Measurements from ENCODE around the gene FAM184B.

FAM184B gene

GRCh38 chr4:17657090-17657489 is 124.3 kb downstream of the FAM184B start:
- no peak for TF ChIP-seq CTCF (IDR thresholded peaks at IDR 0.05; ENCODE audit: borderline replicate concordance, insufficient read depth, low read depth, low read length)
- no peak overlapping the region for H3K4me3 ChIP-seq (ENCODE audit: low read depth, low read length)

GRCh38 chr4:17654701-17655100 is 126.7 kb downstream of the FAM184B start:
- H3K4me3 ChIP-seq (ENCODE audit: low read depth, low read length) = no peak overlapping the region
- TF ChIP-seq CTCF (IDR thresholded peaks at IDR 0.05; ENCODE audit: borderline replicate concordance, insufficient read depth, low read depth, low read length) = no peak

- TF ChIP-seq CTCF (IDR thresholded peaks at IDR 0.05; ENCODE audit: borderline replicate concordance, insufficient read depth, low read depth, low read length) = no peak
- H3K4me3 ChIP-seq (ENCODE audit: low read depth, low read length) = no peak overlapping the region
Observed at GRCh38 chr4:17650406-17650805, 131.0 kb downstream of the FAM184B start.

GRCh38 chr4:17647927-17648326 is 133.5 kb downstream of the FAM184B start:
- TF ChIP-seq CTCF (IDR thresholded peaks at IDR 0.05; ENCODE audit: borderline replicate concordance, insufficient read depth, low read depth, low read length) = no peak
- H3K4me3 ChIP-seq (ENCODE audit: low read depth, low read length) = no peak overlapping the region

GRCh38 chr4:17647176-17647806 is 134.1 kb downstream of the FAM184B start:
- no peak overlapping the region for H3K4me3 ChIP-seq (ENCODE audit: low read depth, low read length)
- no peak for TF ChIP-seq CTCF (IDR thresholded peaks at IDR 0.05; ENCODE audit: borderline replicate concordance, insufficient read depth, low read depth, low read length)

- TF ChIP-seq CTCF (IDR thresholded peaks at IDR 0.05; ENCODE audit: borderline replicate concordance, insufficient read depth, low read depth, low read length) = no peak
- H3K4me3 ChIP-seq (ENCODE audit: low read depth, low read length) = no peak overlapping the region
Observed at GRCh38 chr4:17646693-17647092, 134.7 kb downstream of the FAM184B start.

- TF ChIP-seq CTCF (IDR thresholded peaks at IDR 0.05; ENCODE audit: borderline replicate concordance, insufficient read depth, low read depth, low read length) = no peak
- no peak overlapping the region for H3K4me3 ChIP-seq (ENCODE audit: low read depth, low read length)
Observed at GRCh38 chr4:17642398-17642783, 139.0 kb downstream of the FAM184B start.

Data from GM12875 (cell line).